ENCODE data around the gene ARL5A. TPM values are rescaled to one million over a fixed set of nuclear protein-coding genes. Genes with fewer than 3 reads are reported as not detected.

The ARL5A gene
- total and polyA plus RNA-seq, 2 of the 4 experiments (the other 2 are of a cell fraction) = 22.3 to 45.5 TPM

DNA sequence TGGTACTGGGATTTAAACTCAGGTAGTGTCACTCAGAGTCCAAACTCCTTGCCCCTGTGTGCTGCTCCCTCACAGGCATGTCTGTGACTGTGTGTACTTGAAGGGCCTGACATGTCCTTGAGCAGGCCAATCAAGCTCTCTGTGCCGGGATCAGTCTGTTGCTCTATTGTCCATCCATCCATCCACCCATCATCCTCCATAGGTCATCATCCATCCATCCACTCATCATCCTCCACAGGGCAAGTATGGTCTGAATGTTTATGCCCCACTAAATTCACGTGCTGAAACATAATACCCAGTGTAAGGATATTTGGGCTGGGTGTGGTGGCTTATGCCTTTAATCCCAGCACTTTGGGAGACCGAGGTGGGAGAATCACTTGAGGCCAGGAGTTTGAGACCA lies 69.5 kb downstream of the ARL5A start:
- ChIA-PET POLR2A (ENCODE audit: unreplicated experiment) (no interaction called here), CTCF (no interaction called here)
- Histone ChIP-seq H4K20me1 (ENCODE audit: insufficient read depth, low read length) (no peaks in the 10 kb centered on the region), H2AFZ (replicated peaks; ENCODE audit: low read length, poor library complexity) (no peak overlapping the region), H3K23ac (ENCODE audit: low read depth, low read length) (no peak overlapping the region), H4K5ac (ENCODE audit: low read depth, low read length) (no peak overlapping the region), H2BK120ac (ENCODE audit: low read depth, low read length) (no peak overlapping the region), H3K14ac (replicated peaks; ENCODE audit: low read depth, low read length) (no peak overlapping the region), H3K4ac (ENCODE audit: low read depth, low read length) (no peak overlapping the region), H2BK20ac (ENCODE audit: low read depth, low read length) (no peak overlapping the region), H3K9me1 (ENCODE audit: insufficient read depth, low read length) (no peaks in the 10 kb centered on the region), H2BK5ac (ENCODE audit: low read depth, low read length, poor library complexity, severe bottlenecking) (no peak overlapping the region), H3K56ac (ENCODE audit: extremely low read depth, insufficient read depth, low read length) (no peak overlapping the region), H3K9ac (ENCODE audit: low read depth, low read length) (no peak overlapping the region), H3K79me1 (ENCODE audit: low read depth in 1 of 2, low read length in 2 of 2) (no peaks in the 10 kb centered on the region), H3K18ac (ENCODE audit: low read depth, low read length) (no peak overlapping the region), H3K4me1 (ENCODE audit: control insufficient read depth, insufficient read depth, low read length) (no peaks in the 10 kb centered on the region), H2AK5ac (ENCODE audit: low read depth, low read length) (no peak overlapping the region), H3K27me3 (ENCODE audit: control insufficient read depth, insufficient read depth, low read length) (no peaks in the 10 kb centered on the region; the same call in 1 of the 2 replicates), H3K36me3 (ENCODE audit: control insufficient read depth, insufficient read depth, low read length) (no peaks in the 10 kb centered on the region), H2BK15ac (ENCODE audit: low read depth, low read length) (no peak overlapping the region), H2AK9ac (replicated peaks; ENCODE audit: low read depth, low read length, poor library complexity) (no peak overlapping the region), H4K8ac (ENCODE audit: low read depth in 2 of 2, low read length in 2 of 2) (no peak overlapping the region), H3K9me3 (ENCODE audit: control insufficient read depth, insufficient read depth, low read length) (no peaks in the 10 kb centered on the region), H3K4me3 (ENCODE audit: insufficient read depth, low read depth, low read length) (no peak overlapping the region), H3K4me2 (ENCODE audit: low read depth, low read length) (no peak overlapping the region), H4K91ac (ENCODE audit: insufficient read depth, low read depth, low read length) (no peak overlapping the region), H3K27ac (ENCODE audit: insufficient read depth, low read length) (no peak overlapping the region)
- TF ChIP-seq FOS (IDR thresholded peaks at IDR 0.05; ENCODE audit: low read depth, low read length) (no peak), MAFK (IDR thresholded peaks at IDR 0.05; ENCODE audit: low read depth, low read length) (no peak), BHLHE40 (IDR thresholded peaks at IDR 0.05; ENCODE audit: low read depth, low read length) (no peak)
- TF ChIP-seq, protein P1, sequence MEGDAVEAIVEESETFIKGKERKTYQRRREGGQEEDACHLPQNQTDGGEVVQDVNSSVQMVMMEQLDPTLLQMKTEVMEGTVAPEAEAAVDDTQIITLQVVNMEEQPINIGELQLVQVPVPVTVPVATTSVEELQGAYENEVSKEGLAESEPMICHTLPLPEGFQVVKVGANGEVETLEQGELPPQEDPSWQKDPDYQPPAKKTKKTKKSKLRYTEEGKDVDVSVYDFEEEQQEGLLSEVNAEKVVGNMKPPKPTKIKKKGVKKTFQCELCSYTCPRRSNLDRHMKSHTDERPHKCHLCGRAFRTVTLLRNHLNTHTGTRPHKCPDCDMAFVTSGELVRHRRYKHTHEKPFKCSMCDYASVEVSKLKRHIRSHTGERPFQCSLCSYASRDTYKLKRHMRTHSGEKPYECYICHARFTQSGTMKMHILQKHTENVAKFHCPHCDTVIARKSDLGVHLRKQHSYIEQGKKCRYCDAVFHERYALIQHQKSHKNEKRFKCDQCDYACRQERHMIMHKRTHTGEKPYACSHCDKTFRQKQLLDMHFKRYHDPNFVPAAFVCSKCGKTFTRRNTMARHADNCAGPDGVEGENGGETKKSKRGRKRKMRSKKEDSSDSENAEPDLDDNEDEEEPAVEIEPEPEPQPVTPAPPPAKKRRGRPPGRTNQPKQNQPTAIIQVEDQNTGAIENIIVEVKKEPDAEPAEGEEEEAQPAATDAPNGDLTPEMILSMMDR (conservative IDR thresholded peaks at IDR 0.05; ENCODE audit: low read depth, low read length) = no peak
- ATAC-seq (ENCODE audit: low read depth) (no peak), DNase-seq (no peak)
- WGBS, 2 experiments (ENCODE audit: extremely low coverage in 2 of 2, insufficient read length in 1 of 2) = no CpG with 5 or more reads among the region's 3 CpGs
- dilution Hi-C loops (cut with HindIII; ENCODE audit: low sequenced_read_pairs, unreplicated experiment) = no loop called here
- in situ Hi-C loops (cut with MboI; ENCODE audit: low sequenced_read_pairs) = no loop called here
- BruUV-seq (replicated peaks) = no TSS peak
- intact Hi-C loops (cut with micrococcal nuclease) = no loop called here

All from IMR-90 (cell line).